Measurements from ENCODE around the gene GPATCH2. TPM values are rescaled to one million over a fixed set of nuclear protein-coding genes. Genes with fewer than 3 reads are reported as not detected.

GPATCH2 gene
- total RNA-seq, 1 donor from 2014 or later, result 28.0 TPM

DNA sequence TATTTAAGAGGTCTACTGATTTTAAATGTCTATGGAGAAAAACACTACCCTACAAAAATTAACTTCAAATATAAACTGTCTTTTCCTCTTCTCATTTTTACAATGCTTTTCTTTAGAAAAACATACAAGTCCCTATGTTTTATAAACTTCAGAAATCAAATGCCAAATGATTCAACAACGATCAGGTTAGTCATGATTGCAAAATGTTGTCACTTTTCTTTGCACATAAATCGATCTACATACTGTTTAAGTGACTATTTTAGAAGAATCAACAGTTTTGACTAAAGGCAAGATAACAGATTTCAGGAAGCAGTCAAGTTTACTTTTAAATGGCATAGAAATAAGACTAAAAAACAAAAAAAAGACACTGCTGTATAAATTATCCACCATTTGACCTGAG is 168.7 kb downstream of the GPATCH2 start:
- TF ChIP-seq, protein P1, sequence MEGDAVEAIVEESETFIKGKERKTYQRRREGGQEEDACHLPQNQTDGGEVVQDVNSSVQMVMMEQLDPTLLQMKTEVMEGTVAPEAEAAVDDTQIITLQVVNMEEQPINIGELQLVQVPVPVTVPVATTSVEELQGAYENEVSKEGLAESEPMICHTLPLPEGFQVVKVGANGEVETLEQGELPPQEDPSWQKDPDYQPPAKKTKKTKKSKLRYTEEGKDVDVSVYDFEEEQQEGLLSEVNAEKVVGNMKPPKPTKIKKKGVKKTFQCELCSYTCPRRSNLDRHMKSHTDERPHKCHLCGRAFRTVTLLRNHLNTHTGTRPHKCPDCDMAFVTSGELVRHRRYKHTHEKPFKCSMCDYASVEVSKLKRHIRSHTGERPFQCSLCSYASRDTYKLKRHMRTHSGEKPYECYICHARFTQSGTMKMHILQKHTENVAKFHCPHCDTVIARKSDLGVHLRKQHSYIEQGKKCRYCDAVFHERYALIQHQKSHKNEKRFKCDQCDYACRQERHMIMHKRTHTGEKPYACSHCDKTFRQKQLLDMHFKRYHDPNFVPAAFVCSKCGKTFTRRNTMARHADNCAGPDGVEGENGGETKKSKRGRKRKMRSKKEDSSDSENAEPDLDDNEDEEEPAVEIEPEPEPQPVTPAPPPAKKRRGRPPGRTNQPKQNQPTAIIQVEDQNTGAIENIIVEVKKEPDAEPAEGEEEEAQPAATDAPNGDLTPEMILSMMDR (IDR thresholded peaks at IDR 0.05; ENCODE audit: unreplicated experiment), result no peak
- Mint-ChIP-seq H3K36me3 (ENCODE audit: insufficient read depth) (peaks cover 34% of the 10 kb centered on the region), H3K27me3 (no peaks in the 10 kb centered on the region), H3K9me3 (ENCODE audit: low read depth) (peaks cover 20% of the 10 kb centered on the region), H3K4me3 (ENCODE audit: low read depth) (no peak overlapping the region), H3K27ac (no peak overlapping the region), H3K4me1 (ENCODE audit: low read depth) (peaks cover 2% of the 10 kb centered on the region)
- no peak for DNase-seq (ENCODE audit: low spot score, unreplicated experiment)

DNA sequence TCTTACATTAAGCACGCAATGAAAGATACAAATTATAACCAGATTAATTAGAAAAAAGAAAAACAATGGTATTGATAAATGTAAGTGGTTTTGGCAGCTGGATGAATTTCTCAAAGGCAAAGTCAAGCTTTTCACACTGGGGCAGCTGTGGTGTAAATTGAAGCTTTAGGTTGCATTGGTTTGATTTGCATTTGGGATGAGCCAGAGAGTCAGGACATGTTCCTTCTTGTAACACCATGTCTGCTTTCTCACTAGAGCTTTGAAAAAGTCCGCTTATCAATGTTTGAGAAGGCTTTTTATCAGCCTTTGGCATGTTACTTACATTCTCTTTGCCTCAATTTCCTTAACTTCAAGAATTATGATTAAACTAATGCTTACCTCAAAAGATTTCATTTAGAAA is 173.9 kb downstream of the GPATCH2 start:
- H3K4me3 Mint-ChIP-seq (ENCODE audit: low read depth), result no peak overlapping the region
- no peaks in the 10 kb centered on the region for H3K27me3 Mint-ChIP-seq
- peaks cover 22% of the 10 kb centered on the region for H3K36me3 Mint-ChIP-seq (ENCODE audit: insufficient read depth)
- TF ChIP-seq, protein P1 (IDR thresholded peaks at IDR 0.05; ENCODE audit: unreplicated experiment), result no peak
- no peak overlapping the region for H3K27ac Mint-ChIP-seq
- H3K9me3 Mint-ChIP-seq (ENCODE audit: low read depth), result peaks cover 9% of the 10 kb centered on the region
- DNase-seq (ENCODE audit: low spot score, unreplicated experiment), result no peak
- H3K4me1 Mint-ChIP-seq (ENCODE audit: low read depth), result peaks cover 20% of the 10 kb centered on the region

DNA sequence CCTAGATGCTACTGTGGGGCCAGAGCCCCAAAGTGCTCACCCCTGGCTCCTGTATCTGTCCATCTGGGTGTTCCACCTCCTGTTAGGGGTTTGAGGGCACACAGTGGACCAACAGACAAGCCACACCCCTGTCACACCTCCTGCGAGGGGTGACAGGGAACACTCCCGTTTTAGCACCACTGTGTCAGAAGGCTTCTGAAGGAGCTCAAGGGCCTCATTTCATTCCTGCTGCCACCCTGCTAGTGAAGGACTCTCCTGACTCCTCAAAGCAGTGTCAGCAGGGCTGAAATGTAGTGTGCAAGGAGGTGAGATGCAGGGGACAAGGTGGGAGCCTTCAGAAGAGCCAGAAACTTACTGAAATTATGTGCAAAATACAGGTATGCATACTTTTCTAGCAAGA is 174.6 kb downstream of the GPATCH2 start:
- H3K4me3 Mint-ChIP-seq (ENCODE audit: low read depth), result no peak overlapping the region
- TF ChIP-seq, protein P1 (IDR thresholded peaks at IDR 0.05; ENCODE audit: unreplicated experiment), result no peak
- H3K9me3 Mint-ChIP-seq (ENCODE audit: low read depth), result peaks cover 9% of the 10 kb centered on the region
- no peak overlapping the region for H3K27ac Mint-ChIP-seq
- peaks cover 22% of the 10 kb centered on the region for H3K36me3 Mint-ChIP-seq (ENCODE audit: insufficient read depth)
- no peaks in the 10 kb centered on the region for H3K27me3 Mint-ChIP-seq
- peaks cover 25% of the 10 kb centered on the region for H3K4me1 Mint-ChIP-seq (ENCODE audit: low read depth)
- DNase-seq (ENCODE audit: low spot score, unreplicated experiment), result no peak

DNA sequence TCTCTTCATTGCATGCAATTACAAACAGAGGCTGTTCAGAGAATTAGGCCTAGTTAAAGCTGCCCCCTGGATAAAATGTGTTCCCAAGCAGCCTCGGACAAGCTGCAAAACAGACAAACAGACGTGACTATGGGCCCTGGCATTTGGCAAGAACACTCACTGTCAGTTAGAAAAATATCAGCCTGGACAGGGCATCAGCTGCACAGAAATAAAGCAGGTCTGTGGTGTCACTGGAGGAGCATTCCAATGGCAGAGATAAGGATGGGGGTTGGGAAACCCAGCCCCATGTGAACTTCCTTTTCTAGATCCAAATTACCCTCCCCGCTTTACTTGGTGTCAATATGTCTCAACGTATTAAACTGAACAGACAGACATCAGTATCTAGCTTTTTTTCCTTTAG is 177.1 kb downstream of the GPATCH2 start:
- Mint-ChIP-seq H3K27ac (peak overlapping the region; percentile 90), H3K9me3 (ENCODE audit: low read depth) (peaks cover 9% of the 10 kb centered on the region), H3K27me3 (no peaks in the 10 kb centered on the region), H3K36me3 (ENCODE audit: insufficient read depth) (peaks cover 20% of the 10 kb centered on the region), H3K4me3 (ENCODE audit: low read depth) (no peak overlapping the region), H3K4me1 (ENCODE audit: low read depth) (peaks cover 26% of the 10 kb centered on the region)
- no peak for DNase-seq (ENCODE audit: low spot score, unreplicated experiment)
- TF ChIP-seq, protein P1 (IDR thresholded peaks at IDR 0.05; ENCODE audit: unreplicated experiment), result no peak

DNA sequence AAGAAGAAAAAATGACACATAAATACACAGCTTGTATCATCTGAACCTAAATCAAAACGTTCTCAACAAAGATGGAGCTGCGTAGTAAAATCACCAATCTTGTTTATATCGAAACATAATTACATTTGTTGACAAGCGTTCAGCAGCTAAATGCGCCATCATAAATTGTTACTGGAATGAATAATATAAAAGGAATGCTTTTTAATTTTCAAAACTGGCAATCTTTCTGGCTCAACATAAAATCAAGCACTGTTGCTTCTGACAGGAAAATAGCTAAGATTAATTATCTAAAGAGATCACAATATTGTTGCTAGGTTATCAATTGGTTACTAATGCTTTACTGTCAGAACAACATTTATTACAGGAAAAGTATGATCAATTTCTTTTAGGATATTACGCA is 181.5 kb downstream of the GPATCH2 start:
- H3K27ac Mint-ChIP-seq, result no peak overlapping the region
- TF ChIP-seq, protein P1 (IDR thresholded peaks at IDR 0.05; ENCODE audit: unreplicated experiment), result no peak
- peaks cover 34% of the 10 kb centered on the region for H3K4me1 Mint-ChIP-seq (ENCODE audit: low read depth)

More for the DNA sequence above, 181.5 kb downstream of the GPATCH2 start:
- H3K36me3 Mint-ChIP-seq (ENCODE audit: insufficient read depth), result peaks cover 8% of the 10 kb centered on the region
- DNase-seq (ENCODE audit: low spot score, unreplicated experiment), result no peak
- H3K27me3 Mint-ChIP-seq, result no peaks in the 10 kb centered on the region
- H3K4me3 Mint-ChIP-seq (ENCODE audit: low read depth), result no peak overlapping the region
- H3K9me3 Mint-ChIP-seq (ENCODE audit: low read depth), result no peaks in the 10 kb centered on the region

Data from progenitor cell of endocrine pancreas (in vitro differentiated cells).